MCF 10A (cell line): ENCODE measurements around the gene ERVFRD-1. TPM values are rescaled to one million over a fixed set of nuclear protein-coding genes. Genes with fewer than 3 reads are reported as not detected.
"Not testable (repeated sequence)": the region's sequence is repeated elsewhere in the genome, so short reads cannot be mapped to it uniquely, and the experiment has no call there.

Experiments used
- BruUV-seq: library from RNA; stranded (reverse); fragments of 400-500 nt; replicated peaks from 2 replicates; lab custom pipeline; 2021; lab: Mats Ljungman, UMichigan
- CTCF ChIA-PET: fragments of 300-600 bp; sonication (Branson Sonifier 250); formaldehyde crosslinking; extraction: SDS; loops from one replicate; lab custom pipeline; 2021; ENCODE audit warnings: antibody characterized with exemption, inconsistent platforms; lab: Yijun Ruan, JAX
- POLR2A ChIA-PET: fragments of 300-600, 350-650 bp; sonication (Branson Sonifier 250); formaldehyde crosslinking; extraction: SDS; loops from one replicate; lab custom pipeline; 2020; ENCODE audit warnings: antibody characterized with exemption, inconsistent platforms; lab: Yijun Ruan, JAX
- DNase-seq: peaks from one replicate; pipeline ENCODE4 v3.0.0-alpha.2; 2018; ENCODE audit not compliant: unreplicated experiment
- H3K27ac Mint-ChIP-seq: one replicate; pipeline ENCODE4 v1.8.0; 2022; ENCODE audit warnings: mild to moderate bottlenecking, low read depth, mixed read lengths; ENCODE audit not compliant: unreplicated experiment
- H3K27me3 Mint-ChIP-seq: one replicate; pipeline ENCODE4 v1.8.0; 2022; ENCODE audit warnings: mixed read lengths; ENCODE audit not compliant: insufficient read depth, unreplicated experiment
- H3K36me3 Mint-ChIP-seq: one replicate; pipeline ENCODE4 v1.8.0; 2022; ENCODE audit warnings: mild to moderate bottlenecking, moderate library complexity, mixed read lengths; ENCODE audit not compliant: insufficient read depth, unreplicated experiment
- H3K4me1 Mint-ChIP-seq: one replicate; pipeline ENCODE4 v1.8.0; 2022; ENCODE audit warnings: mixed read lengths; ENCODE audit not compliant: insufficient read depth, unreplicated experiment
- H3K4me3 Mint-ChIP-seq: one replicate; pipeline ENCODE4 v1.8.0; 2022; ENCODE audit warnings: mild to moderate bottlenecking, moderate library complexity, mixed read lengths; ENCODE audit not compliant: unreplicated experiment
- H3K9me3 Mint-ChIP-seq: one replicate; pipeline ENCODE4 v1.8.0; 2022; ENCODE audit warnings: mixed read lengths; ENCODE audit not compliant: unreplicated experiment
- intact Hi-C: fragments of 100-400 bp; cut with micrococcal nuclease; formaldehyde crosslinking; loops from 2 replicates; pipeline ENCODE4 v1.14.1; 2022
- total RNA-seq: library from RNA; stranded (reverse); gene quantifications from 2 replicates; pipeline ENCODE4 v1.2.3, GENCODE V29; 2022
- TF ChIP-seq, protein P1 (sequence below): fragments of 200-600 bp; IDR thresholded peaks from one replicate; pipeline ENCODE4 v1.8.0; 2022; ENCODE audit warnings: antibody characterized with exemption, mild to moderate bottlenecking; ENCODE audit not compliant: unreplicated experiment

ERVFRD-1 gene
- total RNA-seq, 1 experiment from 2014 or later: not detected

DNA sequence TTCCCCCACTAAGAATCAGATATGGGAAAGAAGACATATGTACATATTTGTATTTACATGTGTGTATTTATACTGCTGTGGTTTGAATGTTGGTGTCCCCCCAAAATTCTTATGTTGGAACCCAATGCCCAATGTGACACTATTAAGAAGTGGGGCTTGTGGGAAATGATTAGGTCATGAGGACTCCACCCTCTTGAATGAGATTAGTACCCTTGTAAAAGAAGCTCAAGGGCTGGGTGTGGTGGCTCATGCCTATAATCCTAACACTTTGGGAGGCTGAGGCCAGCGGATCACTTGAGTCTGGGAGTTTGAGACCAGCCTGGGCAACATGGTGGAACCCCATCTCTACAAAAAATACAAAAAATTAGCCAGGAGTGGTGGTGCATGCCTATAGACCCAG lies 21.8 kb downstream of the ERVFRD-1 start:
- H3K4me1 Mint-ChIP-seq: peaks cover 6% of the 10 kb centered on the region
- H3K4me3 Mint-ChIP-seq: no peak overlapping the region
- no TSS peak for BruUV-seq
- H3K36me3 Mint-ChIP-seq: no peaks in the 10 kb centered on the region
- TF ChIP-seq, protein P1, sequence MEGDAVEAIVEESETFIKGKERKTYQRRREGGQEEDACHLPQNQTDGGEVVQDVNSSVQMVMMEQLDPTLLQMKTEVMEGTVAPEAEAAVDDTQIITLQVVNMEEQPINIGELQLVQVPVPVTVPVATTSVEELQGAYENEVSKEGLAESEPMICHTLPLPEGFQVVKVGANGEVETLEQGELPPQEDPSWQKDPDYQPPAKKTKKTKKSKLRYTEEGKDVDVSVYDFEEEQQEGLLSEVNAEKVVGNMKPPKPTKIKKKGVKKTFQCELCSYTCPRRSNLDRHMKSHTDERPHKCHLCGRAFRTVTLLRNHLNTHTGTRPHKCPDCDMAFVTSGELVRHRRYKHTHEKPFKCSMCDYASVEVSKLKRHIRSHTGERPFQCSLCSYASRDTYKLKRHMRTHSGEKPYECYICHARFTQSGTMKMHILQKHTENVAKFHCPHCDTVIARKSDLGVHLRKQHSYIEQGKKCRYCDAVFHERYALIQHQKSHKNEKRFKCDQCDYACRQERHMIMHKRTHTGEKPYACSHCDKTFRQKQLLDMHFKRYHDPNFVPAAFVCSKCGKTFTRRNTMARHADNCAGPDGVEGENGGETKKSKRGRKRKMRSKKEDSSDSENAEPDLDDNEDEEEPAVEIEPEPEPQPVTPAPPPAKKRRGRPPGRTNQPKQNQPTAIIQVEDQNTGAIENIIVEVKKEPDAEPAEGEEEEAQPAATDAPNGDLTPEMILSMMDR: no peak
- CTCF ChIA-PET: interaction anchor here (4.8 kb wide), 1 partner anchor 406 kb away, joined by 19 read pairs; no protein-coding TSS in a partner anchor
- no peaks in the 10 kb centered on the region for H3K9me3 Mint-ChIP-seq
- POLR2A ChIA-PET: interaction anchor here (1.6 kb wide), 1 partner anchor 14 kb away, joined by 3 read pairs; no protein-coding TSS in a partner anchor
- DNase-seq: no peak
- H3K27me3 Mint-ChIP-seq: no peaks in the 10 kb centered on the region
- intact Hi-C loops: loop anchor here (5.0 to 10.0 kb wide), 2 partner anchors 143 to 485 kb away; partner anchors contain the start of gene NEDD9
- no peak overlapping the region for H3K27ac Mint-ChIP-seq

DNA sequence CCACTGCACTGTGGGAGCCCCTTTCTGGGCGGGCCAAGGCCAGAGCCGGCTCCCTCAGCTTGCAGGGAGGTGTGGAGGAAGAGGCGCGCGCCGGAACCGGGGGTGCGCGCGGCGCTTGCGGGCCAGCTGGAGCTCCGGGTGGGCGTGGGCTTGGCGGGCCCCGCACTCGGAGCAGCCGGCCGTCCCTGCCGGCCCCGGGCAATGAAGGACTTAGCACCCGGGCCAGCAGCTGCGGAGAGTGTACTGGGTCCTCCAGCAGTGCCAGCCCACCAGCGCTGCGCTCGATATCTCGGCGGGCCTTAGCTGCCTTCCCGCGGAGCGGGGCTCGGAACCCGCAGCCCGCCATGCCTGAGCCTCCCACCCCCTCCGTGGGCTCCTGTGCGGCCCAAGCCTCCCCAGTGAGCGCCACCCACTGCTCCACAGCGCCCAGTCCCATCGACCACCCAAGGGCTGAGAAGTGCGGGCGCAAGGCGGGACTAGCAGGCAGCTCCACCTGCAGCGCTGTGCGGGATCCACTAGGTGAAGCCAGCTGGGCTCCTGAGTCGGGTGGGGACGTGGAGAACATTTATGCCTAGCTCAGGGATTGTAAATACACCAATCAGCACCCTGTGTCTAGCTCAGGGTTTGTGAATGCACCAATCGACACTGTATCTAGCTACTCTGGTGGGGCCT lies 24.2 kb downstream of the ERVFRD-1 start:
- H3K36me3 Mint-ChIP-seq, H3K4me1 Mint-ChIP-seq, BruUV-seq, H3K27ac Mint-ChIP-seq, H3K27me3 Mint-ChIP-seq, DNase-seq, intact Hi-C loops, H3K4me3 Mint-ChIP-seq, H3K9me3 Mint-ChIP-seq: not testable (repeated sequence)
- ChIA-PET POLR2A (interaction anchor here (1.3 kb wide), 1 partner anchor 10 kb away, joined by 4 read pairs; no protein-coding TSS in a partner anchor), CTCF (interaction anchor here (4.8 kb wide), 1 partner anchor 409 kb away, joined by 19 read pairs; no protein-coding TSS in a partner anchor)

DNA sequence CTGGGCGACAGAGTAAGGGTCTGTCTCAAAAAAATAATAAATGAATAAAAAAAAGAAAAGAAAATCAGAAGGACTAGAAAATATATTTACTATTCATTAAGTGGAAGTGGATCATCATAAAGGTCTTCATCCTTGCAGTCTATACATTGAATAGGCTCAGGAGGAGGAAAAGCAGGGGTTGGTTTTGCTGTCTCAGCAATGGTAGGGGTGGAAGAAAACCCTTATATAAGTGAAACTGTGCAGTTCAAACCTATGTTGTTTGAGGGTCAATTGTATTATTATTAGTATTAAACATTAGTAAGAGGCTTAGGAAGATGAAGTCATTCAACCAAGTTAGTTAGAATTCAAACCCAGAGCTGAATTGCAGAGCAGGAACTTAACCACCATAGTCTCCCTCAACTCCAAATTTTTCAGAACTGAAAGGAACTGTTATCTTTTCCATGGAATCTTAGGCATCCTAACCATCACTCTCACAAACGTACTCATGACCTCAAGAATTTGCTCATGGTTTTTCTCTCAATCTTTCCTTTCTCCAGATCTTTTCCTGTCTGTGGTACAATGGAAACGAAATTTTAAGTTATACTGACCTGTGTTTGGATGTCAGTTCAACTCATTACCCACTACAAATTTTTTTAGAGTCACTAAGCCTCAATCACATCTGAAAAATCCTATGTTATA lies 25.6 kb downstream of the ERVFRD-1 start:
- POLR2A ChIA-PET: interaction anchor here (0.6 kb wide), 1 partner anchor 1103 kb away, joined by 3 read pairs; no protein-coding TSS in a partner anchor
- TF ChIP-seq, protein P1: no peak
- Mint-ChIP-seq H3K36me3 (no peaks in the 10 kb centered on the region), H3K4me1 (peaks cover 6% of the 10 kb centered on the region), H3K9me3 (no peaks in the 10 kb centered on the region), H3K27ac (no peak overlapping the region), H3K27me3 (no peaks in the 10 kb centered on the region), H3K4me3 (no peak overlapping the region)
- intact Hi-C loops: no loop called here
- no TSS peak for BruUV-seq
- CTCF ChIA-PET: interaction anchor here (1.1 to 1.5 kb wide), 2 partner anchors 132 to 410 kb away, joined by 4 to 5 read pairs; no protein-coding TSS in a partner anchor
- no peak for DNase-seq

- no peaks in the 10 kb centered on the region for H3K9me3 Mint-ChIP-seq
- TF ChIP-seq, protein P1: no peak
- H3K4me1 Mint-ChIP-seq: peaks cover 6% of the 10 kb centered on the region
- no peaks in the 10 kb centered on the region for H3K27me3 Mint-ChIP-seq
- CTCF ChIA-PET: interaction anchor here (0.7 kb wide), 1 partner anchor 133 kb away, joined by 3 read pairs; no protein-coding TSS in a partner anchor
- no peak overlapping the region for H3K27ac Mint-ChIP-seq
- no TSS peak for BruUV-seq
- H3K4me3 Mint-ChIP-seq: no peak overlapping the region
- intact Hi-C loops: no loop called here
- DNase-seq: no peak
- POLR2A ChIA-PET: interaction anchor here (1.3 kb wide), 1 partner anchor 9 kb away, joined by 3 read pairs; the partner anchor contains the start of gene SMIM13
- H3K36me3 Mint-ChIP-seq: no peaks in the 10 kb centered on the region
Measured at GRCh38 chr6:11083956-11084355, 27.6 kb downstream of the ERVFRD-1 start.
